ENCODE data around the gene CLEC4M. TPM values are rescaled to one million over a fixed set of nuclear protein-coding genes. Genes with fewer than 3 reads are reported as not detected.

Gene CLEC4M
- total and polyA plus RNA-seq, 5 experiments from 2014 or later, result not detected

GRCh38 chr19:7731615-7732014, 31.4 kb upstream of the CLEC4M start:
- H3K9me3 Mint-ChIP-seq, result no peaks in the 10 kb centered on the region
- ATAC-seq (no peak), DNase-seq (no peak)
- H3K27ac Mint-ChIP-seq, result peak overlapping the region in 1 of 10 donors; percentile 21
- peaks cover 22 to 46% (median 36%) of the 10 kb centered on the region in 5 donors for H3K27me3 Mint-ChIP-seq
- H3K4me3 Mint-ChIP-seq, result peak overlapping the region in 2 of 10 donors; percentile 12 to 46
- peaks cover 0 to 3% (median 0%) of the 10 kb centered on the region in 3 donors for H3K36me3 Mint-ChIP-seq
- POLR2A ChIA-PET, result interaction anchor here (1.2 kb wide), 1 partner anchor 10 kb away, joined by 3 read pairs; no protein-coding TSS in a partner anchor
- peaks cover 6 to 28% (median 24%) of the 10 kb centered on the region in 4 donors for H3K4me1 Mint-ChIP-seq

GRCh38 chr19:7732045-7732444, 31.0 kb upstream of the CLEC4M start, which contains the start of gene CLEC4G:
Gene CLEC4G (minus strand): TSS chr19:7732110. CDS start chr19:7732102, 8 bp downstream.
- peaks cover 22 to 42% (median 36%) of the 10 kb centered on the region in 5 donors for H3K27me3 Mint-ChIP-seq
- H3K27ac Mint-ChIP-seq, result peak within 1 kb of the TSS in 2 of 10 donors; percentile 21 to 24
- ATAC-seq (no peak), DNase-seq (no peak)
- peak within 1 kb of the TSS in 6 of 10 donors; percentile 7 to 57 (median 34) for H3K4me3 Mint-ChIP-seq
- H3K9me3 Mint-ChIP-seq, result no peaks in the 10 kb centered on the region
- POLR2A ChIA-PET, result interaction anchor here (1.2 kb wide), 1 partner anchor 10 kb away, joined by 3 read pairs; no protein-coding TSS in a partner anchor
- H3K36me3 Mint-ChIP-seq, result peaks cover 0 to 3% (median 0%) of the 10 kb centered on the region in 3 donors
- H3K4me1 Mint-ChIP-seq, result peaks cover 6 to 28% (median 25%) of the 10 kb centered on the region in 4 donors

DNA sequence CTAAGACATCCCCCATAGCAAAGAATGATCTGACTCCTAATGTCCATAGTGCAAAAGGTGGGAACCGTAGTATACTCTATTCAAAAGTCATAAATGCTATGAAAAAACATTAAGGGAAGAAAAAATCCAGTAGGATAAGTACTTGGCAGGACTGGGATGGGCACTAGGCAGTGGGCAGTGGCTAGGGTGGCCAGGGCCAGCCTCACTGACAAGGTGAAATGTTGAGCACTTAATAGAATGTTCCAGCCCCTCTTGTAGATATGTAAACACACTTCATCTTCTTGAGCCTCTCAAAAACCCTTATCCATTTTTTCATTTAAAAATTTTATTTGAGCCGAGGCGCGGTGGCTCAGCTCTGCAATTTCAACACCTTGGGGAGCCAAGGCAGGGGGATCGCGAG, 29.7 kb upstream of the CLEC4M start:
- H3K9me3 Mint-ChIP-seq, result no peaks in the 10 kb centered on the region
- H3K36me3 Mint-ChIP-seq, result peaks cover 0 to under 1% (median 0%) of the 10 kb centered on the region in 3 donors
- no peak overlapping the region for H3K27ac Mint-ChIP-seq
- POLR2A ChIA-PET, result no interaction called here
- peaks cover 4 to 30% (median 21%) of the 10 kb centered on the region in 4 donors for H3K4me1 Mint-ChIP-seq
- peaks cover 13 to 31% (median 25%) of the 10 kb centered on the region in 5 donors for H3K27me3 Mint-ChIP-seq
- no peak for DNase-seq
- no peak overlapping the region for H3K4me3 Mint-ChIP-seq
- ATAC-seq, result no peak

- POLR2A ChIA-PET, result interaction anchor here (0.7 kb wide), 1 partner anchor 64 kb away, joined by 3 read pairs; no protein-coding TSS in a partner anchor
- H3K4me3 Mint-ChIP-seq, result no peak overlapping the region
- peaks cover 6 to 20% (median 13%) of the 10 kb centered on the region in 5 donors for H3K27me3 Mint-ChIP-seq
- H3K27ac Mint-ChIP-seq, result no peak overlapping the region
- ATAC-seq (no peak), DNase-seq (no peak)
- H3K9me3 Mint-ChIP-seq, result no peaks in the 10 kb centered on the region
- H3K4me1 Mint-ChIP-seq, result peaks cover 2 to 20% (median 14%) of the 10 kb centered on the region in 4 donors
- no peaks in the 10 kb centered on the region for H3K36me3 Mint-ChIP-seq
Measured at GRCh38 chr19:7734220-7735203, 28.5 kb upstream of the CLEC4M start.

DNA sequence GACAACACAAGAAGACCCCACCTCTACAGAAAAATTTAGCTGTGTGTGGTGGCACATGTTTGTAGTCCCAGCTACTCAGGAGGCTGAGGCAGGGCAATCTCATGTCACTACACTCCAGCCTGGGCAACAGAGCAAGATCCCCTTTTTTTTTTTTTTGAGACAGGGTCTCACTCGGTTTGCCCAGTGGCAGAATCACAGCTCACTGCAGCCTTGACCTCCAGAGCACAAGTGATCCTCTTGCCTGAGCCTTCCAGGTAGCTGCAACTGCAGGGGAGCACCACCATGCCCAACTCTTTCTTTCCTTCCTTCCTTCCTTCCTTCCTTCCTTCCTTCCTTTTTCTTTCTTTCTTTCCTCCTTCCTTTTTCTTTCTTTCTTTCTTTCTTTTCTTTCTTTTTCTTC, 26.9 kb upstream of the CLEC4M start:
- peaks cover 0 to 13% (median 6%) of the 10 kb centered on the region in 4 donors for H3K4me1 Mint-ChIP-seq
- H3K27ac Mint-ChIP-seq, result peak overlapping the region in 1 of 10 donors; percentile 33
- peaks cover 4 to 9% (median 8%) of the 10 kb centered on the region in 5 donors for H3K27me3 Mint-ChIP-seq
- H3K36me3 Mint-ChIP-seq, result no peaks in the 10 kb centered on the region
- ATAC-seq, result no peak
- H3K9me3 Mint-ChIP-seq, result no peaks in the 10 kb centered on the region
- no peak overlapping the region for H3K4me3 Mint-ChIP-seq
- POLR2A ChIA-PET, result no interaction called here
- DNase-seq, result no peak

GRCh38 chr19:7737215-7737614, 25.8 kb upstream of the CLEC4M start:
- H3K9me3 Mint-ChIP-seq, result no peaks in the 10 kb centered on the region
- no peak overlapping the region for H3K27ac Mint-ChIP-seq
- no peak for ATAC-seq
- H3K27me3 Mint-ChIP-seq, result peaks cover under 1 to 7% (median 2%) of the 10 kb centered on the region in 5 donors
- H3K4me3 Mint-ChIP-seq, result no peak overlapping the region
- peaks cover 0 to 11% (median 6%) of the 10 kb centered on the region in 4 donors for H3K4me1 Mint-ChIP-seq
- POLR2A ChIA-PET, result interaction anchor here (0.7 kb wide), 1 partner anchor 17 kb away, joined by 5 read pairs; no protein-coding TSS in a partner anchor
- no peaks in the 10 kb centered on the region for H3K36me3 Mint-ChIP-seq
- no peak for DNase-seq

- ATAC-seq, result no peak
- H3K4me3 Mint-ChIP-seq, result no peak overlapping the region
- no peaks in the 10 kb centered on the region for H3K9me3 Mint-ChIP-seq
- DNase-seq, result no peak
- H3K27ac Mint-ChIP-seq, result no peak overlapping the region
- peaks cover 0 to 16% (median 6%) of the 10 kb centered on the region in 4 donors for H3K4me1 Mint-ChIP-seq
- POLR2A ChIA-PET, result no interaction called here
- peaks cover 0 to 7% (median 2%) of the 10 kb centered on the region in 5 donors for H3K27me3 Mint-ChIP-seq
- no peaks in the 10 kb centered on the region for H3K36me3 Mint-ChIP-seq
Measured at GRCh38 chr19:7738023-7738422, 25.0 kb upstream of the CLEC4M start.

DNA sequence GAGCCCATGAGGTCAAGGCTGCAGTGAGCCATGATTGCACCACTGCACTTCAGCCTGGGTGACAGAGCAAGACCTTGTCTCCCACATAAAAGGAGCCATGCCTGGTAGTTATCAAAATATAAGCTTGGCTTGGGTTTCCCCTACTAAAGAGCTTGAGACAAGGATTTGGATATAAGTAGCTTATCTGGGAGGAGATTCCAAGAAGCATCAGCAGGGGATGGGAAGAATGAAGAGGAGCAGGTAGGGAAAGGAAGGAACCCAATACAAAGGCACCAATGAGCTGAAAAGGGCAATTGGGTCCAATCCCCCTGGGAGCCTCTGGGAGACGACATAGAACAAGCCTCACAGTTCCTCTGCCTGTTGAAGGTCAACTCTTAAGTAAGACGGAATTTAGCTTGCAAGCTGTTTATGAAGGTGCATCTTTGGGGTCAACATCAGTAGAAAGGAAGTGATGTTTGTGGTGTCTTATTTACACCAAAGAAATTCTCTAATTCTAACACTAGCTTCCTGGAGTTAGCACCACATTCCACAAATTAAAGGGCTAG, 23.8 kb upstream of the CLEC4M start:
- H3K36me3 Mint-ChIP-seq, result no peaks in the 10 kb centered on the region
- peaks cover 0 to 22% (median 6%) of the 10 kb centered on the region in 4 donors for H3K4me1 Mint-ChIP-seq
- no peaks in the 10 kb centered on the region for H3K9me3 Mint-ChIP-seq
- no peak for ATAC-seq
- no peak overlapping the region for H3K27ac Mint-ChIP-seq
- no peak overlapping the region for H3K4me3 Mint-ChIP-seq
- no peak for DNase-seq
- peaks cover 0 to 7% (median 2%) of the 10 kb centered on the region in 5 donors for H3K27me3 Mint-ChIP-seq
- POLR2A ChIA-PET, result no interaction called here

DNA sequence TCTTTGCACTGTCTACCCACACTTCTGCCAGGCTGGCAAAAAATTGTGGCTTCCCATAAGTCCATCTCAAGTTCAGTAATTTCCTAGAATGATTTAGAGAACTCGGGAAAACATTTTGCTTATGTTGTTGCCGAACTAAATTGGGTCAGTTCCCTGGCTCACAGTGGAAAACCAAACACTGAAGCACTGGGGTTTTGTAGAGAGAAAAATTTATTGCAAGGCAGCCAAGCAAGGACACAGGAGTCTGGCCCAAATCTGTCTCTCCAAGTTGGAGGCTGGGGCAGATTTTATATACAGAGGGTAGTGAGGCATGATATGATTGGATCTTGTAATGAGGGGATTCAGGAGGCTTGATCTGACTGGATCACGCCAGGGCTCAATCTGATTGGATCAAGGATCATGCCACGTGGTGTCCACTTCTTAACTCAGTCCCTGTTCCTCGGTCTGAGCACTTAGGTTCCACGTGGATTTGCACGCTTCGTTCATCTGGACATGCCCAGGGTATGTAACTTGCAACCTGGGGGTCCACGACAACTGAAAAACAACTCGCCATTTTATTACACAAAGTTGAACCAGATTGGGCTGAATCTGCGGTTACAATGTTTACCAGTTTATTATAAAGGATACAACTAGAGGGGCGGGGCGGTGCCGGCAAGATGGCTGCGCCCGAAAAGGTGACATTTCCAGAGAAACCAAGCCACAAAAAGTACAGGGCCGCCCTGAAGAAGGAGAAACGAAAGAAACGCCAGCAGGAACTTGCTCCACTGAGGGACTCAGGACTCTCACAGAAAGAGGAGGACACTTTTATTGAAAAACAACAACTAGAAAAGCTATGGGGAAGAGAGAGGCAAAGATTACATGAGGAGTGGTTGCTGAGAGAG, 23.0 kb upstream of the CLEC4M start:
- Mint-ChIP-seq H3K4me3 (no peak overlapping the region), H3K36me3 (no peaks in the 10 kb centered on the region), H3K27me3 (peaks cover 0 to 7% (median 2%) of the 10 kb centered on the region in 5 donors), H3K9me3 (no peaks in the 10 kb centered on the region), H3K4me1 (peaks cover 0 to 25% (median 6%) of the 10 kb centered on the region in 4 donors), H3K27ac (peak overlapping the region in 1 of 10 donors; percentile 39)
- DNase-seq (no peak), ATAC-seq (no peak)
- POLR2A ChIA-PET, result no interaction called here

DNA sequence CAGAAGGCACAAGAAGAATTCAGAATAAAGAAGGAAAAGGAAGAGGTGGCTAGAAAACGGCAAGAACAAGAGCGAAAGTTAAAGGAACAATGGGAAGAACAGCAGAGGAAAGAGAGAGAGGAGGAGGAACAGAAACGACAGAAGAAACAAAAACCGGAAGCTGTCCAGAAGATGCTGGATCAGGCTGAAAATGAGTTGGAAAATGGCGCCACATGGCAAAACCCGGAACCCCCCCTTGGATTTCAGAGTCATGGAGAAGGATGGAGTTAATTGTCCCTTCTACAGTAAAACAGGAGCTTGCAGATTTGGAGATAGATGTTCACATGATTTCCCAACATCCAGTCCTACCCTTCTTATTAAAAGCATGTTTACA, 22.4 kb upstream of the CLEC4M start:
- Mint-ChIP-seq H3K4me3 (no peak overlapping the region), H3K36me3 (no peaks in the 10 kb centered on the region), H3K4me1 (peaks cover 0 to 25% (median 6%) of the 10 kb centered on the region in 4 donors), H3K27ac (peak overlapping the region in 1 of 10 donors; percentile 39), H3K27me3 (peaks cover 0 to 7% (median 2%) of the 10 kb centered on the region in 5 donors), H3K9me3 (no peaks in the 10 kb centered on the region)
- no peak for ATAC-seq
- POLR2A ChIA-PET, result no interaction called here
- DNase-seq, result no peak

- ATAC-seq (no peak), DNase-seq (no peak)
- H3K27ac Mint-ChIP-seq, result no peak overlapping the region
- peaks cover 0 to 10% (median 2%) of the 10 kb centered on the region in 5 donors for H3K27me3 Mint-ChIP-seq
- peaks cover 0 to 25% (median 5%) of the 10 kb centered on the region in 4 donors for H3K4me1 Mint-ChIP-seq
- POLR2A ChIA-PET, result no interaction called here
- no peaks in the 10 kb centered on the region for H3K9me3 Mint-ChIP-seq
- no peak overlapping the region for H3K4me3 Mint-ChIP-seq
- H3K36me3 Mint-ChIP-seq, result no peaks in the 10 kb centered on the region
Measured at GRCh38 chr19:7742575-7742974, 20.5 kb upstream of the CLEC4M start.

- H3K4me1 Mint-ChIP-seq, result peaks cover 0 to 27% (median 7%) of the 10 kb centered on the region in 4 donors
Measured at GRCh38 chr19:7742991-7743390, 20.1 kb upstream of the CLEC4M start.

More at GRCh38 chr19:7742991-7743390, 20.1 kb upstream of the CLEC4M start:
- H3K27me3 Mint-ChIP-seq, result peaks cover 0 to 10% (median 2%) of the 10 kb centered on the region in 5 donors
- H3K9me3 Mint-ChIP-seq, result peaks cover 0 to 2% (median 0%) of the 10 kb centered on the region in 9 donors
- POLR2A ChIA-PET, result no interaction called here
- H3K4me3 Mint-ChIP-seq, result no peak overlapping the region
- H3K27ac Mint-ChIP-seq, result no peak overlapping the region
- H3K36me3 Mint-ChIP-seq, result no peaks in the 10 kb centered on the region
- DNase-seq (no peak), ATAC-seq (no peak)
